Ovary (tissue), 9 donors: ENCODE data around the gene NF1. TPM values are rescaled to one million over a fixed set of nuclear protein-coding genes. Genes with fewer than 3 reads are reported as not detected.

ENCODE experiments used
- DNase-seq, 5 donors: peaks; one replicate each; pipeline ENCODE4 v3.0.0-alpha.2; 2019 to 2020
- H3K27ac ChIP-seq, 2 donors: fragments of 200-600 bp; one replicate each; pipeline versions ENCODE4 v1.5.1 to v1.8.0; 2019 to 2022
- H3K27me3 ChIP-seq: fragments of 200-600 bp; one replicate; pipeline ENCODE4 v1.8.0; 2022
- H3K36me3 ChIP-seq: fragments of 200-600 bp; sonication (generic); one replicate; pipeline ENCODE4 v1.5.1; 2019
- H3K4me1 ChIP-seq: one replicate; pipeline ENCODE4 v1.8.1; 2013; ENCODE audit warnings: mild to moderate bottlenecking, moderate library complexity; ENCODE audit not compliant: insufficient read depth
- H3K4me3 ChIP-seq: fragments of 200-600 bp; sonication (generic); one replicate; pipeline ENCODE4 v1.5.1; 2017
- H3K9me3 ChIP-seq, 2 donors: fragments of 200-600 bp in 1 of 2; sonication (generic) in 1 of 2; one replicate each; pipeline versions ENCODE4 v1.5.1 to v1.8.1; 2013 to 2019; ENCODE audit warnings: mild to moderate bottlenecking in 1 of 2, moderate library complexity in 1 of 2
- CTCF ChIP-seq, 3 donors: fragments of 450-650 bp in 2 of 3; fragments of 200-600 bp in 1 of 3; IDR thresholded peaks; one replicate each; pipeline versions ENCODE4 v1.5.1 to v1.8.0; 2016 to 2022; ENCODE audit warnings: antibody characterized with exemption in 3 of 3, mild to moderate bottlenecking in 1 of 3
- EP300 ChIP-seq: sonication (generic); formaldehyde crosslinking; IDR thresholded peaks from one replicate; pipeline ENCODE4 v1.6.1; 2017; ENCODE audit warnings: antibody characterized with exemption
- POLR2A ChIP-seq: fragments of 450-650 bp; IDR thresholded peaks from one replicate; pipeline ENCODE4 v1.6.1; 2017; ENCODE audit warnings: antibody characterized with exemption, mild to moderate bottlenecking, moderate library complexity
- WGBS, 3 donors: extraction: QIAGEN DNeasy Blood & Tissue Kit in 1 of 3; methylation state at CpG; one replicate each; pipeline versions ENCODE4 v1.1.5 to v1.1.7; 2013 to 2017; 5-methylcytosine and 5-hydroxymethylcytosine counted together
- intact Hi-C, 4 donors: fragments of 100-400 bp; cut with DNase I; formaldehyde crosslinking; loops; one replicate each; pipeline versions ENCODE4 v1.11.0 to v1.15.1; 2022 to 2023
- polyA plus RNA-seq, 2 donors: library from polyadenylated mRNA; stranded (reverse); fragments of 200-250 nt in 1 of 2; fragments of 350-450 nt in 1 of 2; fragmentation: Illumina TruSeq in 1 of 2; extraction: RNeasy Lipid Tissue Mini Kit (QIAGEN cat#74804) in 1 of 2; gene quantifications; one replicate each; pipeline ENCODE4 v1.2.3, GENCODE V29; 2013 to 2014
- total RNA-seq, 7 donors: library from RNA; depleted of rRNA in 2 of 7; stranded (reverse); fragments of >200 nt in 2 of 7; fragmentation: NEBNext Ultra II Directional in 3 of 7; extraction: Animal tissue kit (Norgen Biotek cat#: 25700) in 3 of 7; gene quantifications; one replicate each; pipeline versions ENCODE4 v1.1.0 to v1.2.4, GENCODE V29; 2016 to 2023
- donor health status: DM: no; HTN: no; CAD: no; lungs with moderate emphysema.
- donor health status: DM: no; HTN: no; CAD: no.
- donor health status: Bipolar disorder and iron deficiency.
- donor health status: DM: yes; HTN: yes; CAD: no.
- donor health status: DM: no; HTN: no; CAD: no.
- donor health status: DM: yes; HTN: yes; CAD: no.

Gene NF1
- total and polyA plus RNA-seq, 9 donors: 11.1 to 62.0 (median 57.0) TPM

DNA sequence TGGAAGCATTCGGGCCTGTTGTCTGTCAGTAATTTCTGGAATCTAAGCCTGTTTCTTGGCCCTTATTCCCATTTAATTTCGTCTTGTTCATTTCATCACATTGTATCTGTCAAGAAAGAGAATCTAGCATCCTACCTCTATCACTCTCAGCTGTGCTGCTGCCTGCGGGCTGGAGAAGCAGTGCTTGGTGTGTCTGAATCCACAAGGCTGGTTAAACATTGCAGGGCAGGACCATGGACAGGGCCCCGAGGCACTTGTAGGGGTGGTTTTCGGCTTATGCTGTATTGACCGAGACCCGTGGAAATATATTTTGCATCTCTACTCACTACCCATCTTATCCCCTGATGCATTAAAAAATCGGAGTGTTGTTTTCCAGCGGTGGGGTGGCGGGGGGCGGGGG lies 299.8 kb downstream of the NF1 start:
- 9 to 11% (median 10%) methylated on average over 11 of the region's 11 CpGs for WGBS, 3 donors
- TF ChIP-seq POLR2A (no peak), CTCF (IDR thresholded peaks at IDR 0.05) (no peak), EP300 (no peak)
- H3K9me3 ChIP-seq: no peaks in the 10 kb centered on the region
- H3K4me3 ChIP-seq: no peak overlapping the region
- intact Hi-C loops: no loop called here
- DNase-seq: peak; percentile 49 to 81 (median 75)
- no peaks in the 10 kb centered on the region for H3K36me3 ChIP-seq
- no peak overlapping the region for H3K27ac ChIP-seq
- no peaks in the 10 kb centered on the region for H3K4me1 ChIP-seq
- no peaks in the 10 kb centered on the region for H3K27me3 ChIP-seq

- intact Hi-C loops: no loop called here
- DNase-seq: no peak
- Histone ChIP-seq H3K27me3 (no peaks in the 10 kb centered on the region), H3K4me1 (no peaks in the 10 kb centered on the region), H3K9me3 (no peaks in the 10 kb centered on the region), H3K4me3 (no peak overlapping the region), H3K36me3 (no peaks in the 10 kb centered on the region), H3K27ac (no peak overlapping the region)
- no peak for TF ChIP-seq EP300
- no peak for TF ChIP-seq POLR2A
- TF ChIP-seq CTCF (IDR thresholded peaks at IDR 0.05): no peak
- WGBS, 3 donors: 69 to 74% (median 71%) methylated on average over 8 of the region's 8 CpGs
These were observed 302.6 kb downstream of the NF1 start for GRCh38 chr17:31397256-31397939.

DNA sequence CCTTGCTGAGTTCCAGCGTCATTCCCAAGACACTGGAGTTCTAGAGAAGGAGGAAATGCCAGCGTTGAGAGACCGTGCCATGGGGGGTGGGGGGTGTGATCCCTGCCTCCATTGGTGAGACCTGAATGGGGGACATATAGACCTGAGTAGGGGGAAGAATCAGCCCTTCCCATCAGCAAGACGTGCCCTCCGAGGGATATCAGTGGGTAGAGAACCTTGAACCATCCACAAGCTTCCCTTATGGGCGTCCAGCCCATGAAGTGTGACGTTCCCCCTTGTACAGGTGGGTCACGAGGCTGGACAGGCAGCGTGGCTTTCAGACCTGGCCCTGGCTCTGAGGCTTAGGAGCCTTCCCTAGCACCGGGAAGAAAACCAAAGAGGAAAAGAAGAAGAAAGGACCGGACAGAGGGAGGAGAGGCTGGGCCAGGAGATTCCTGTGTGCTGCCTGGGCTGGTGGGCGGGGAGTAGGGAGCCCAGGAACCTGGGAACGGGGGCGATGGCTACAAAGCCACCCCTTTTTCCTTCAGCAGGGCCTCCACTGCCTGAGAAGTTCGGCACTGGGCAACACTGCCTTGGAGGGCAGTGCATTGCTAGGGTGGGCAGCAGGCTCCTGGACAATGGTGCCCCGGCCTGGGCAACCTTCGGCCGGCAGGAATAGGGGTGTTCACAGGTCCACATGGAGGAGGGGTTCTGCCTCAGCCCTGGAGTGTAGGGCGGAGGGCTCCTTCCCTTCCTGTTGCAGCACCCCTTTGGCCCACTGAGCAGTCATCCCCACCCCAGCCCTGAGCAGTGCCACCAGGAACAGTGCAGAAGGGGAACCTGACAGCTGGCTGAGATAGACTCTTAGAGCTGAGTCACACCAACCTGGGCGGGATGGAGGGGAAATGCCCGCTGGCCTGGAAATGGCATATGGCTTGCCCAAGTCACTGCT lies 303.9 kb downstream of the NF1 start:
- intact Hi-C loops: no loop called here
- H3K27me3 ChIP-seq: no peaks in the 10 kb centered on the region
- H3K27ac ChIP-seq: no peak overlapping the region
- H3K36me3 ChIP-seq: no peaks in the 10 kb centered on the region
- no peak for DNase-seq
- no peaks in the 10 kb centered on the region for H3K4me1 ChIP-seq
- H3K9me3 ChIP-seq: no peaks in the 10 kb centered on the region
- TF ChIP-seq POLR2A: no peak
- TF ChIP-seq CTCF (IDR thresholded peaks at IDR 0.05): no peak
- TF ChIP-seq EP300: no peak
- WGBS, 3 donors: 76 to 86% (median 79%) methylated on average over 20 to 21 of the region's 21 CpGs
- no peak overlapping the region for H3K4me3 ChIP-seq

DNA sequence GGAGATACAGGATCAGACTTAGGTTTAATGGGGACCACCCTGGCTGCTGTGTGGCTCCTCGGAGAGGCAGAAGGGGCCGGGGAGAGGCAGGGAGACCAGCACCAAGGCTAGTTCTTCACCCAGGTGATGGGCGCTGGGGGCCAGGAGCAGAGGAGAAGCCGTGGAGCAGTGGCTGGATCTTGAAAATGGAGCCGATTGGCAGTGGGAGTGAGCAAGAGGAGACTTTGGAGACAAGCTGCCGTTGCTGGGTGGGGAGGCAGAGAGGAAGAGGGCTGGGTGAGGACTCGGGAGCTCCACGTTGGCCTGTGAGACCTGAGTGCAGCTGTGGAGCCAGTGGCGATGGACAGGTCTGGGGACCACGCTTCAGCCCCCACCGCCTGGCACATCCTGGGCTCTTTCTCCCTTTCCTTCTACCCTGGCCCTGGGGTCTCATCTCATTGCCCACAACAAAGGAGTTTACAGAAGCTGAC lies 305.7 kb downstream of the NF1 start:
- DNase-seq: no peak
- Histone ChIP-seq H3K27ac (no peak overlapping the region), H3K9me3 (no peaks in the 10 kb centered on the region), H3K4me1 (no peaks in the 10 kb centered on the region), H3K27me3 (no peaks in the 10 kb centered on the region), H3K36me3 (no peaks in the 10 kb centered on the region), H3K4me3 (no peak overlapping the region)
- TF ChIP-seq POLR2A: no peak
- TF ChIP-seq EP300: no peak
- TF ChIP-seq CTCF (IDR thresholded peaks at IDR 0.05): no peak
- intact Hi-C loops: no loop called here
- 51 to 56% (median 51%) methylated on average over 11 of the region's 11 CpGs for WGBS, 3 donors
